GM21515 (cell line): Measurements from ENCODE around the gene DAPK1.

Experiments used
- ATAC-seq: cut with Tn5 transposase; IDR thresholded peaks from one replicate; pipeline ENCODE4 v1.9.1; 2021; ENCODE audit not compliant: unreplicated experiment

DAPK1 gene

DNA sequence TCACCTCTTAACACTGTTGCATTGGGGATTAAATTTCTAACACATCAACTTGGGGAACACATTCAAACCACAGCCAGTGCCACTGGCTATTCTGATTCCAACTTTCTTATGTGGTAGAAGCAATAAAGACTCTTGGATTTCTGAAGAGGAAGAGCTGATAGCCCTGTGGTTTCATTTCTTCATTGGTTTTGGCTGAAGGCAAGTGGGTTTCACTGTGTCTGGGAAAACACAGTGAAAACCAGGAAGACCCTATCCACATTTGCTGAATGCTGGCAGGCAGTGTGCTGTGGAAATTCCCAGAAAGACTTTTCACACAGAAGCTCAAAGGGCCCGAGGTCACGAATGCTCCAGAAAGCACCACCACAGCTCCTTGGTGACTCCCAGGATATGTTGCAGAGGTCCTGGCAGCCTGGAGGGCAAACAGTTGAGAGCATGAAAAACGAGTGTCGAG is 67.1 kb downstream of the DAPK1 start:
- ATAC-seq: no peak

DNA sequence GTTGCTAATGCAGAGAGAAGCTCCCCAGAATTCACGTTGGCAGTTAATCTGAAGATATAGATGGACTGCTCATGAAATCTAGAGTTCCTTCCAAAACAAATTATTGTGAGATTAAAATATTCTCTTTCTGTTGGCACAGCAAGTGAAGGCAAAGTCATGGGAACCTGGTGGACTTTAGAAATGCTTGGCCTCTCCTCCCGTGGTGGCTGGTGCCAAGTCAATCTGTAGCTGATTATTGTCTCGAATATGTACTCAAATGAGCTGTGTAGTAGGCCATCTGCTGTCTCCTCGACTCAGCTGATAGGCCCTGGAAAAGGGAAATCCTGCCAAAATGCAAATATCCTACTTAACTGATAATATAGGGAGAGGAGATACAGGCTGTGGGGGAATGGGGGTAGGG is 69.3 kb downstream of the DAPK1 start:
- ATAC-seq: no peak

DNA sequence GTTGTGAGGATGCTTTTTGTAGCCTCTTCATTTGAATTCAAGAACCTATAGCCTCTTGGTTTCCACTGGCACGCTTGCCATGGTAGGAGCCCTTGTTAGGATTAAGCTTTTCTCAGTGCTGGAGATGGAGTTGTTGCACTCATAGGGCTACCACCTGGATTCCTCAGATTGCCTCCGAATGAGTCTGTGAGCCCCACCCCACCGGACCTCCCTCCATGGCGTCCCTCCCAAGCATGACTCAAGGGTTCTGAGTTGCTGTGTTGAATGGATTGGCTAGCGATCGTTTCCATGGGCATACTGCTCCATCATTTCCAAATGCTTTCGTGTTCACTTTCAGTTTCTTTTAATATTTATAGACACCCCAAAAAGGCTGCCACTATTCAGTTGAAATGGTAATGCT is 69.9 kb downstream of the DAPK1 start:
- no peak for ATAC-seq

DNA sequence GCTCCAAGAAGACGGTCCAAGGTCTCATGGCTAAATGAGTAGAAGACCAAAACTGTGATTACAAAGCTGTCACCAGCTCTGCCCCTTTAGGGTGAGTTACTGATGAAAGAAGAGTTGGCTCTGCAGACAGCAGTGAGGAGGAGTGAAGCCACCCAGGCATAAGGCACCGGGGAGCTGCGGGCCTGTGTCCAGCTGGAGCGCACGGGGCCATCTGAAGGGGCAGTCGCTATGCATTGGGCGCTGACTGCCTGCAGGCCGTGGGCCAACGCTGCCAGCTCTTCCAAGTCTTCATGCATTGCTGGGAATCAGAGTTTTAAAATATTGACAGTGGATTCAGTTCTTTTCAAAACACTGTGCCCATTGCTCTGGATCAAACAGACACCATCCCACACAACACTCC is 70.3 kb downstream of the DAPK1 start:
- ATAC-seq: no peak

DNA sequence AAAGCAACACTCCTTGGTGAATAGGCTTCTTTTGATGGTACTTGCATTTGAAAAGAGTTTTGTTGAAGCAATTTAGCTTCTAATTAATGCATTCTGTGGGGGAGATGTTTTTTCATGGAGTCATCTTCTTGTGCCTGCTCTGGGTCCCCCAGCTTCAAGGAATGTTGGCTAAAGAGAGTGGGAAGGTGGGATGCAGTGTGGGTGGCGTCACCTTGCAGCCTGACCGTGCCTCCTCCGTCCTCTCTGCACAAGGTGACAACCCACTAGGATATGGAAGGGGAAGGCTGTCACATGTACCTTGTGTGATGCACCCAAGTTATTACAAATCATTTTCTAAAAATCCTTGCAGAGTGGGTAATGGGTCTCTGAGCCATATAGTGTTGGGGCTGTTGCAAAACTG is 70.7 kb downstream of the DAPK1 start:
- no peak for ATAC-seq

DNA sequence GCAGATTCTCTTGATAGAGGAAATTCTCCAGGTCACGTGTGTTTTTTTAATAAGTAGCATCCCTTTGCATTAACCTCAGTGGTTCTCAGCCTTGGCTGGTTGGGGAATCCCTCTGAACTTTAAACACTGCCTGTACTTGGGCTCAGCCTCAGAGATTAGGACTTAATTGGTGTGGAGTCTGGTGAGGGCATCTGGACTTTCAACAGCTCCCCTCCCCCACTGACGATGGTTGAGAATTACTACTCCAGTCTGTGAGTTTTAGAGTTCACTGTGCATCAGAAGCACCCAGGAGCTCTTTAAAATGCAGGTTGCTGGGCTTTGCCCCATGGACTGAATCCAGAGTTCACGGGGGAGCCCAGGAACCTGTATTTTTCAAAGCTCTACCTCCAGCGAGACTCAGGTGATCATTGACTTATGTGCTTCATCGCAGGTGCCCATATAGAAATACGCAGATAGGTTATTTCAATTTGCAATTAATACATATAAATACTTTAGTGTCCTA is 71.4 kb downstream of the DAPK1 start:
- ATAC-seq: no peak

DNA sequence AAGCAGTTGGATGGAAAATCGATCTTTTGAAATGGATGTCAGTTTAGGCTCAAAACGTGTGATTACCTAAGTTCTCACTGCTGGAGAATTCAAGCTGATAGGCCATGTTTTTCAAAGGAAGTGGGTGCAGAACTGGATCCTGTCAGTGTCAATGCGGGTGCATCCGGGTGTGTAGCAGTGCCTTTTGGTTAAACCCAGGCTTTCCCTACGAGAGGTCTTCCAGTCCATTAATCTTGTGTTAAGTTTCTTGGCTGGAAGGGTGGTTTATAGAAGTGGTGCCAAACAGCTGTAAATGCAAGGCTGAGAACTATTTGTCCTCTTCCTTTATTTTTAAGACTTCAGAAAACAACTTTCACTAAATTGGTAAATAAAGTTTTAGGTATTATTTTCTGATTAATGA is 71.9 kb downstream of the DAPK1 start:
- ATAC-seq: no peak

DNA sequence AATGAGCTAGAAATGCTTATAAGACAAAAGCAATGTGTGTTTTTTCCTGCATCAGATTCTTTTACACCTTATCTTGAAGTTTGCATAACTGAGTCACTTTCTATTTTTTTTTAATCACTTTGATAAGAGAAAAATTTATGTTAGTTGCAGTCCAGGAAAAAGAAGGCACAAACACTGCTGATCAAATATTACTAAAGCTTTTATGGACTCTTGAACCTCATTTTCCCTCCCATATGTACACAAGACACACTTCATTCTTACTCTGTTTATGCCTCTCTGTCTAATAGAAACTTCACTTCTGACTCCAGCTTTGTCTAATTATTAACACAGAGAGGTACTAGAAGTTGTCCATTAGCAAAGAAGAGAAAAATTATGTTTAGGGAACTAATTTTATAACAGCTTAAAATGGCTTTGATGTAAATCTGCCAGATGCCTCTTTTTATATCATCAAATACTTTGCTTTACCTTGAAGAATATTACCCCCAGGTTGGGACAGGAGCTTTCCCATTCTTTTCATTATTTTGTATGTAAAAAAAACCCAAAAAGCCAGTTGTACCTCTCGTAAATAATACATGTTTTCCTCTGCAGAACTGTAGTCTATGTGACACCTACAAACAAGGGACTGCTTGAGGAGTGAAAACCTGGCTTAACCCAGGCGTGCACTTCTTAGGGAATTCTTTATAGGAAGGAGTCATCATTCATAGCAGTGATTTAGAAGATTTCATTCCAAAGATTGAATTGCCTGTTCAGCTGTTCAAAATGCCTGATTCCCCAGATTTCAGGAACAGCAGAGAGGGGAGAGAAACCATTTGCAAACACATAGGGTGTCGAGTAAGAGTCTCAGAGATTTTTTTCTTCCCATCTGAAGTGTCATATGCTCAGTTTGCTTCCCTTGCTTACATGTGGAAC is 72.6 kb downstream of the DAPK1 start:
- no peak for ATAC-seq

DNA sequence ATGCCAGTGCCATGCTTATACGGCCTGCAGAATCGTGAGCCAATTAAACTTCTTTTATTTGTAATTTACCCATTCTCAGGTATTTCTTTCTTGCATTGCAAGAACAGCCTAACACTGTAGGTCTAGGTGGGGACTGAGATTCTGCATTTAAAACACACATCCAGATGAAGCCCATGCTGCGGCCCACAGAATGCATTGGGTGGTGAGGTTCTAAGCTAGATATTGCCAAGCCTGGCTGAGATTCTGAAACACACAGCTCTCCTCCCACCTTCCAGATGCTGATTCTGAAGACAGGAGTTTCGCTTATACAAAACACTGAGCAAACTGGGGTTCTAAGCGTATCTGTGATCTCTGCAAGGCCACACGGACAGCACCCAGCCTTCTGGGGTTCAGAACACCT is 75.1 kb downstream of the DAPK1 start:
- no peak for ATAC-seq

DNA sequence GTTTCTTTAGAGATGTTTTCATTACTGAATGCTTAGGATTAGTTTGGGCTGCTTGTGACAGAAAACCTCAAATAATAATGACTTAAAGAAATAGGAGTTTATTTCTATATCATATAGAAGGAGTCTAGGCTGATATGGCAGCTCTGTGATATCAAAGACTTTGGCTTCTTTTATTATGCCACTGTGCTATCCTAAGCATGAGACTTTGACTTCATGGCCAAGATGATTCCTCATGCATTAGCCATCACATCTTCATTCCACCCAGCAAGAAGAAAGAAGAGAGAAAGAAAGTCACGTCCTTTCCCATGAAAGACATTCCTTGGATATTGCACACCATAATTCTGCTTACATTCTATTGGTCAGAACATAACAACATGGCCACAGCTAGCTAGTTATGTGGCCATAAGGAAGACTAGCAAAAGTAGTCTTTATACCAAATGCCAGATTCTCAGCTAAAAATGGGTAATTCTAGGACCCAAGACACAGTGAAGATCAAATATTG is 76.2 kb downstream of the DAPK1 start:
- no peak for ATAC-seq

DNA sequence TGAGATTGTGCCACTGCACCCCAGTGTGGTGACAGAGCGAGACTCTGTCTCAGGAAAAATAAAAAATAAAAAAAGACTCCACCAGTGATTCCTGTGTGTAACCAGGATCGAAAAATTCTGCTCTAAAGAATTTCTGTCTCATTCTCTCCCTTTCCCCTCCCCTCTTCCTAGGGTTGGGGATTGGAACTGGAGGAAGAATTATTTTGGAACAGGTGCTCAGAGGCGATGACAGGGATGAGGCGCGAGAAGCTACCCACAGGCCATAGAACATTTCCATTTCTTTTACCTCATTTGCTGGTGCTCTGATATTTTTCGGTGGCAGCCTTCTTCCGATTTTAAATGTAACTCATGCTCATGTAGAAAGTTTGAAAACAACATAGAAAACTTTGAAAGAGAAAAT is 80.1 kb downstream of the DAPK1 start:
- no peak for ATAC-seq

DNA sequence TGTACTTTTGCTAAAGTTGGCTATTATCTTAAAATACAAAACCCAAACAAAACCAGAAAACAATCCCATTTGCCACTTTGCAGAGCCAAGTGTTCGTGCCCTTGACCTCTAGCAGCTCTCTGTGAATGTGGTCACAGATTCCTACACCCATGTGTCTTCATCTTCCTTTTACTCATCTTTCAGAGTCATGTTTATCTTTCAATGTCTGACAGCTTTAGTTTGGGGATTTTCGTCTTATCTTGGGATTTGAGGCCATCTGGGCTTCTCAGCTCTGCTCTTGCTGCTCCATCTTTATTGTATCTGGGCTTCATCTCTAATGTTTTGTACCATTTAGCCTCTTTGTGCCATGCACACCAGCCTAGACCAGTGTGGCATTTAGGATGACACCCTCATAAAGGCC is 81.0 kb downstream of the DAPK1 start:
- ATAC-seq: no peak

DNA sequence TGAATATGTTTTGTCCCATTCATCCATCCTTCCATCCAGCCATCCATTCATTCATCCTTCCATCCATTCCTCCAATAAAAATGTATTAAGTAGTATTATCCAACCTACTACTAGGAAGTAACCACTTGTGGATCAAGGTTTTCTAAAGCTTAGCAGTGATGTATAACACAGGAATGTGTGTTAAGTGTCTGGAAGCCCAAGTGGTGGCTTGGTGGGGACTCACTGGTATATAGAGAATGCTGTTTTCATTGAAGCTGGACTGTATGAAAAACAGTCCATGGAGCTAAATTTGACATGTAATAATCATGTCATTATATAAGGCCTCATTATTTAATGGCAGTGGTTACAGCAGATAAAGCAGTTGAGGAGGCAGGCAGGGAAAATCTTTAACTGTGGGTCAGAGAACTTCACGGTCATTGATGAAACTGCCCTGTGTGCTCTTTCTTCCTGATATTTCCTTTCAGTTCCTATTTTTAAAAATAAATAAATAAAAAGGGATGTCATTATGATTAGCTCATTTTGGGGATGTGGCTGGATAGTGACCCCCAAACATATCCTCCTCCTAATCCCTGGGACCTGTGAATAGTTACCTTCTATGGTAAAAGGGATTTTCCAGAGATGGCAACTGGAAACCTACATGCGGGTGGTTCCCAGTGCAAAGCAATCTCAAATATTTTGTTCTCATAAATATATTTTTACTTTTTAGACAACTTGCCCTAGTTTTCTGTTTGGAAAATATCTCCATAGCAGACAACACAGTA is 82.3 kb downstream of the DAPK1 start:
- no peak for ATAC-seq

DNA sequence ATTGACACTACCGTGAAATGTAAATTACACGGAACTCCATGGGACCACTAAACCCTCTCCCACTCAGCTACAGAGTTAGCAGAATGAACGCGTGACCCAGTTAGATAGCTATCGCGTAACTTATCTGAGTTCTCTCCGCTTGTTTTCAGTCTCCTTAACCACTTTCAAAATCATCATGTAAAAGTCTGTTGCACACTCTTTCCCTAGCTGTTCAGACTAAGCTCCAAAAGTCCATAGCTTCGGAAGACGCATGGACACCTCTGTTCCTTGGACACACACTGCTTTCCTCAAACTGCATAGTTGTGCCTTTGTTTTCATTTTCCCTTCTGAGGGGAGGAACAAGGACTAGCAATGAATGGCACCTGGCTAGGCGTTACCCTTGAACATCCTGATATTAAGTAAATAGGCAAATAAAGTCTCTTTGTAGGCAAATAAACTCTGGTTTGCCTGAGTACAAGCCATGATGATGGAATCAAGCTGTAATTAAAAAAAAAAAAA is 83.3 kb downstream of the DAPK1 start:
- no peak for ATAC-seq

DNA sequence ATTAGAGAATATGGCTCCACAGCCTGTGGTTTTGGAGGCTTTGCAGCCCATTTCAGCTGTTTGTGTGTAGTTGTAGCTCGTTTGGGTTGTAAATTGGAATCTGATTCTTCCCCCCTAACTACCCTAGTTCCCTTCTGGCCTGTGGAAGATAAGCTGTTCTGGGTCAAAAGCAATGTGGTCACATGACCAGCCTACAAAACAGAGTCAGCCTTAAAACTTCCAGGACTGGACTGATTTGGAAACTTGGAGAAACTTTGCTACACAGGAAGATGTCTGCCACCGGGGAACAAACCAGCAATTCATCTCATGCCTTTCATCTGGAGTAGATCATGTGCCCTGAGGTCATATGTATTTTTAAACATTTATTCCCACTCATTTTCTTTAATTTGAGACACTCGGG is 83.8 kb downstream of the DAPK1 start:
- ATAC-seq: no peak

DNA sequence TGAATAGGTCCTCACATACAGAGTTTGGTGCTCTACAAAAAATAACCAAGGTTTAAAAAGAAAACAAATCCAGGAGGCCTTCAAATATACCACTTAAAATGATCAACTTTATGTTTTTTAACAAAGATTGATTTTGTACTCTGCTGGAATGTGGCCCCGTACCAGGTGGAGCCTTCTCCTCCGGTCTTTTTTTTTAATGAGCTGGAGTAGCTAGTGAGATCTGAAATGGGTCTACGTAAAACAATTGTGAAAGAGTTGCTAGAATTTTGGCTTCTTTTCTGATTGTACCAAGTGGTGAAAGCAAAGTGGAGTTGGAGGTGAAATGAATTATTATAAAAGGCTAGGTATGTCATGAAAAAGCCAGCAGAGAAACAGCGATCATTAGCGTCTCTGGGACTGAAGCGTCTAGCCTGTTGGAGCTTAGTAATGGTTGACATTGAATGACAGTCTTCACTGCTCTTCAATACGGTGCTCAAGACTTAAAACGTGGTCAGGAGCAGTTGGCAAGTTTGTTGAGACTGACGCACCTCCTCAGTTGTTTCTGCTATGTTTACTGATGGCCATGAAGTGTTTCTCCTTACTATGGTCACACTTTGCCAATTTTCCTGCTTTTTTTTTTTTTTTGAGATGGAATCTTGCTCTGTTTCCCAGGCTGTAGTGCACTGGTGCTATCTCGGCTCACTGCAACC is 84.4 kb downstream of the DAPK1 start:
- ATAC-seq: no peak

DNA sequence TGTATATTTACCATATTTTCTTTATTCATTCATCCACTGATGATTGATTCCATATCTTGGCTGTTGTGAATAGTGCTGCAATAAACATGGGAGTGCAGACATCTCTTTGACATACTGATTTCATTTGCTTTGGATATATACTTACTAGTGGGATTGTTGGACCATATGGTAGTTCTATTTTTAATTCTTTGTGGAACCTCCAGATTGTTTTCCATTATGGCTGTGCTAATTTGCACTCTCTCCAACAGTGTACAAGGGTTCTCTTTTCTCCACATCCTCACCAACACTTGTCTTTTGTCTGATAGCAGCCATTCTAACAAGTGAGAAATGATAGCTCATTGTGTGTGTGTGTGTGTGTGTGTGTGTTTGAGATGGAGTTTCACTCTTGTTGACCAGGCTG is 86.7 kb downstream of the DAPK1 start:
- ATAC-seq: no peak

DNA sequence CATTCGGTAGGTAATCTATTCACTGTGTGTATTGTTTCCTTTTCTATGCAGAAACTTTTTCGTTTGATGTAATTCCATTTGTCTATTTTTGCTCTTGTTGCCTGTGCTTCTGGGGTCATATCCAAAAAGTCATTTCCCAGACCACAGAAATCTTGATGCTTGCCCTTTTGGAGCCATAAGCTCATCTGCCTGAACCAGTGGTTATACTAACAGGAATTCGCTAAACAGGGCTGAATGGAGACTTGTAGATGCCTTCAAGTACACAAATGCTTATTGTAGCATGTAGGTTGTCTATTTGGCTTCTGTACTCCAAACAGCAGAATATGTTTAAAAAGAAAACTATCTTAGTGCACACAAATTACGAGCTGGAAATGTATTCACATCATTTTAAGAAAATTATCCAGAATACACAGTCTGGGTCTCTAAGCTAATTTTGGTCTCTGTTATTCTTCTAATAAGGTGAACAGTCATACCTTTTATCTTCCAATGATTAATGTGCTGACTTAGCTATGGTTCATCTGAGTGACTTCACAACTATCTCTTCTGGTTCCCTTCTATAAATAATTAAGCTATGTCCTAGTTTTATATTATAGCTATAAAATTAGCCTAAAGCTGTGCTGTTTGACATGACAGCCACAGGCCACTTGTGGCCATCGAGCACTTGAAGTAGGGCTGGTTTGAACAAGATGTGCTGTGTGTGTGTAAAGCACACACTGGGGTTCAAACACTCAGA is 87.6 kb downstream of the DAPK1 start:
- ATAC-seq: no peak

DNA sequence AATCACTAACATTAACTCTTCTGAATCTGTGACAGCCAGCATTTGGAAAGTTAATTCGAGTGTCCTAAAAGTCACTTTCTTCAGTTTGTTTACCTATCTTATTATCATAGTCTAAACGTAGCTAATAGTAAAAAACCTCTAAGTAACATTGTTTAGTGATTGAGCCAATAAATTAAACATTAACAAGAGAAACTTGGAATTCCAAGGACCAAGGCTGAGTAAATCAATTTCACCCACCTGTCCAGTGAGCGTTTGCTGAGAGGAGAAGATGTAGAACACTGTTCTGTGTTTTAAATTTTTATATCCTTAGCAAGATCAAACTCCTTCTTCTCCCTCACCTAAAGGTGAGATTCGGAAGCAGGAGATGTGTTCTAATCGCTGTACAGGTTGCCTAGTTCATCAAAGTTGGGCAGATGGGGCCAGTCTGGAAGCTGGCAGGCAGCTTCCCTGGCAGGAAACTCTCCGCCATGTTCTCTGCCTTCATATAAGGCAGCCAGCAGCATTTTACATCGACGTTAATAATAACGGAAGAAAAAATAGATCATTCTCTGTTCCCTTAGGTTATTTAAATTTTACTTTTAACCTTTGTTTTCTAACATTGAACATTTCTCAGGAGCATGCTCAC is 89.2 kb downstream of the DAPK1 start:
- ATAC-seq: no peak

DNA sequence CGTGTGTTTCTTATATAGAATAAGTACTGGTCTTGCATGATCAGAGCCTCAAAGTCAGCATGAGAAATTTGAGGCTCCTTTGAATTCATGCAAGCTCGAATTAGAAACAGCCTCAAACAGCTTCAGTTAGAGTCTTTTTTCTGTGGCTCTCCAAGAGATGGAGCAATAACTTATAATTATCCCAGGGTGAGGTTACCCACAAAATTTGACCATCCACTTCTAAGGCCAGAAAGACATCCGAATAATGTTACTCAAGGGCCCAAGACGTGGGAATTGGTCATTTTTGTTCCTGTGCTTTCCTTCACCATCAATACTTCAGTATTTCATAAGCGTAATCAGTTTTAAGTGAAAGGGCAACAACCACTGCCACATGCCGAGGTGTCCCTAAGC is 89.7 kb downstream of the DAPK1 start:
- ATAC-seq: no peak
